Ascending aorta (tissue), 2 donors: Measurements from ENCODE around the gene NELFA. TPM values are rescaled to one million over a fixed set of nuclear protein-coding genes. Genes with fewer than 3 reads are reported as not detected.

Experiments
- DNase-seq, 2 donors: peaks; one replicate each; pipeline ENCODE4 v3.0.0-alpha.2; 2019; ENCODE audit warnings: low spot score in 2 of 2
- H3K27ac ChIP-seq, 2 donors: fragments of 200-600 bp; sonication (generic); one replicate each; pipeline ENCODE4 v1.5.1; 2016 to 2017; ENCODE audit warnings: mild to moderate bottlenecking in 1 of 2
- H3K27me3 ChIP-seq: fragments of 200-600 bp; sonication (generic); one replicate; pipeline ENCODE4 v1.5.1; 2017
- H3K36me3 ChIP-seq, 2 donors: fragments of 200-600 bp; sonication (generic); one replicate each; pipeline ENCODE4 v1.5.1; 2016
- H3K4me1 ChIP-seq, 2 donors: fragments of 200-600 bp; sonication (generic); one replicate each; pipeline ENCODE4 v1.5.1; 2016 to 2017; ENCODE audit warnings: mild to moderate bottlenecking in 1 of 2
- H3K4me3 ChIP-seq, 2 donors: fragments of 200-600 bp; sonication (generic); one replicate each; pipeline ENCODE4 v1.5.1; 2016 to 2017; ENCODE audit warnings: mild to moderate bottlenecking in 1 of 2
- H3K9me3 ChIP-seq, 2 donors: fragments of 200-600 bp; sonication (generic); one replicate each; pipeline ENCODE4 v1.5.1; 2016
- intact Hi-C: fragments of 100-400 bp; cut with DNase I; formaldehyde crosslinking; loops from one replicate; pipeline ENCODE4 v1.15.1; 2023
- total RNA-seq: library from RNA; depleted of rRNA; stranded (reverse); fragments of >200 nt; gene quantifications from one replicate; pipeline ENCODE4 v1.1.0, GENCODE V29; 2016
- TF ChIP-seq, protein P1 (sequence below), 3 experiments: fragments of 200-600 bp in 2 of 3; fragments of 450-650 bp in 1 of 3; sonication (generic) in 2 of 3; IDR thresholded peaks; one replicate each; pipeline ENCODE4 v1.5.1; 2016 to 2019; ENCODE audit warnings: antibody characterized with exemption in 3 of 3, mild to moderate bottlenecking in 1 of 3, moderate library complexity in 1 of 3

The NELFA gene
- total RNA-seq, 1 donor from 2014 or later: 11.9 TPM

- peak in 1 of 2 donors; percentile 58 for DNase-seq
- intact Hi-C loops: no loop called here
- H3K9me3 ChIP-seq: no peaks in the 10 kb centered on the region
- H3K36me3 ChIP-seq: peaks cover 76 to 99% of the 10 kb centered on the region in 2 donors
- H3K4me1 ChIP-seq: no peaks in the 10 kb centered on the region
- no peak overlapping the region for H3K27ac ChIP-seq
- H3K4me3 ChIP-seq: no peak overlapping the region
- no peaks in the 10 kb centered on the region for H3K27me3 ChIP-seq
- TF ChIP-seq, protein P1, sequence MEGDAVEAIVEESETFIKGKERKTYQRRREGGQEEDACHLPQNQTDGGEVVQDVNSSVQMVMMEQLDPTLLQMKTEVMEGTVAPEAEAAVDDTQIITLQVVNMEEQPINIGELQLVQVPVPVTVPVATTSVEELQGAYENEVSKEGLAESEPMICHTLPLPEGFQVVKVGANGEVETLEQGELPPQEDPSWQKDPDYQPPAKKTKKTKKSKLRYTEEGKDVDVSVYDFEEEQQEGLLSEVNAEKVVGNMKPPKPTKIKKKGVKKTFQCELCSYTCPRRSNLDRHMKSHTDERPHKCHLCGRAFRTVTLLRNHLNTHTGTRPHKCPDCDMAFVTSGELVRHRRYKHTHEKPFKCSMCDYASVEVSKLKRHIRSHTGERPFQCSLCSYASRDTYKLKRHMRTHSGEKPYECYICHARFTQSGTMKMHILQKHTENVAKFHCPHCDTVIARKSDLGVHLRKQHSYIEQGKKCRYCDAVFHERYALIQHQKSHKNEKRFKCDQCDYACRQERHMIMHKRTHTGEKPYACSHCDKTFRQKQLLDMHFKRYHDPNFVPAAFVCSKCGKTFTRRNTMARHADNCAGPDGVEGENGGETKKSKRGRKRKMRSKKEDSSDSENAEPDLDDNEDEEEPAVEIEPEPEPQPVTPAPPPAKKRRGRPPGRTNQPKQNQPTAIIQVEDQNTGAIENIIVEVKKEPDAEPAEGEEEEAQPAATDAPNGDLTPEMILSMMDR (IDR thresholded peaks at IDR 0.05): no peak
These were observed 22.8 kb downstream of the NELFA start for GRCh38 chr4:1985780-1986577.

DNA sequence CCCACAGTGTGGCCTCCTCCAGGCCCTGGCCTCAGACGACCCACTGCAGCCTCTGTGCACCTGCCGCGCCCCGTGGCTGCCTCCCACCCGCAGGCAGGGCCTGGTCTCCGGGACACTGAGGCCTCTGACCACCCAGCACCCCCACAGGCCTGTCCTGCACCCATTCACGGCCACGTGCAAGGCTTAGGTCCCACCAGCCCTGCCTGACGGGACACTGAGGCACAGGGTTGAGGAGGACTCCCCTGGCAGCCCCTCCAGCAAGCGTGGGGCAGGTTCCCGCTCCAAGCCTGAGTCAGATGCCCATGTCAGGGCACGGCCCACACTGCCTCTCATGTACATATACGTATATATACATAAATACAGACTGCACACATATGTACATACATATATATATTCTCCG, 23.5 kb downstream of the NELFA start:
- no peak overlapping the region for H3K27ac ChIP-seq
- DNase-seq: peak in 1 of 2 donors; percentile 43
- intact Hi-C loops: no loop called here
- no peaks in the 10 kb centered on the region for H3K27me3 ChIP-seq
- no peaks in the 10 kb centered on the region for H3K9me3 ChIP-seq
- H3K36me3 ChIP-seq: peaks cover 76 to 98% of the 10 kb centered on the region in 2 donors
- H3K4me1 ChIP-seq: no peaks in the 10 kb centered on the region
- TF ChIP-seq, protein P1 (IDR thresholded peaks at IDR 0.05): no peak
- H3K4me3 ChIP-seq: no peak overlapping the region

DNA sequence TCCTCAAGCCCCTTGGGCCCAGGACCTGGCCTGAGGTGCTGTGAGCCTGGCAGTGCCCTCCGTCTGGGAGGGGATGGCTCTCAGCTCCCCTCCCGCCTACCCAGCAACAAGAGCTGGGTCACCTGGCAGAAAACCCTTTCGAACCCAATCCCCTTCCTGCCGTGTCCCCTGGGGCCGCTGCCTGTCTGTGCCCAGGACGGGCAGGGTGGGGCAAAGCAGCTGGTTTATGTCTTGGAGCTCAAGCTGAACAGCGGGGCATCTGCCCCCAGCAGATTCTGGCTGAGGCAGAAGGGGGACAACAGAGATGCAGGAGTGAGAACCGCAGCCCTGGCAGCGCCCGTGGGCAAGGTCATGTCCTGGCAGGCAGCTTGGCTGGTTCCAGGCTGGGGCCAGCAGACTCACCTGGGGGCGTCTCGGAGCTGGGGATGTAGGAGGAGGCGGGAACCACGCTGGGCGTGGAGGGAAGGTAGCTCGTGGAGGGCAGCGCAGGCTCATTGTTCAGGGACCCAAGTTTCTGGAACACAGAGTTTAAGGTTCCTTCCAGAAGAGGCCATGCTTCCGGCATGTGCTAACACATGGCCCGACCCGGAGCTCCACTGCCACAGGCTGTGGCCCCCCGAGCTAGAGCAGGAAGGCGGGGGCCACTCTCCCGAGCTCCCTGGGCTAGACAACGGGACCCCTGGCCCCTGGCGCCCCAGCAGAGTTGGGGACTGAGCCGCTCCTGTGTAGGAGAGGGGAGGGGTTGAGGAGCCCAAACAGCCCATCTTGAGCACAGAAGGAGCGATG, 24.2 kb downstream of the NELFA start:
- Histone ChIP-seq H3K27ac (no peak overlapping the region), H3K36me3 (peaks cover 74 to 98% of the 10 kb centered on the region in 2 donors), H3K9me3 (no peaks in the 10 kb centered on the region), H3K4me1 (no peaks in the 10 kb centered on the region), H3K4me3 (no peak overlapping the region), H3K27me3 (no peaks in the 10 kb centered on the region)
- peak in 1 of 2 donors; percentile 56 for DNase-seq
- TF ChIP-seq, protein P1 (IDR thresholded peaks at IDR 0.05): no peak
- intact Hi-C loops: no loop called here

DNA sequence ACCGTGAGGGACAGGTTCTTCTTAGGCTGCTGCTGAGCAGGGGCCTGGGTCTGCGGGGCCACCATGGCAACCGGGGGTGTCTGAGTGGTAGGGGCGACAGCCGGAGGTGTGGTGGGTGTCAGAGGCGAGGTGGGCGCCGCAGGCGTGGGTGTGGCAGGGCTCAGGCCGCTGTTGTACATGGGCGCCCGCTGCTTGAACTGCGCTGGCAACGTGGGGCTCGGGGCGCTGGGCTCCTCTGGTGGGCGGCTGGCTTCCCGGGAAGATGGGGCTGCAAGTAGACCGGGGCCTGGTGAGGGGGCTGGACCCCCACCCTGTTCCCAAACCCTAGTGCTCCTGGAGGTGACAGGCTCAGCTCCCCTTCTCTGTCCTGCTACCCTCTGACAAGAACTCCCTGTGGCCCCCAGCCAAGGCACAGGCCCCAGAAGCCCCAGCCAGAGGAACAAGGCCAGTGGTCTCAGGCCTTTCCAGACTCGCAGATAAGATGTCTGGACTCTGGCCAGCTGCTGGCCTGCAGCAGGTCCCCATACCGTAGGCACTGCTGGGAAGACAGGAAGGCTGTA, 24.8 kb downstream of the NELFA start:
- intact Hi-C loops: no loop called here
- H3K27me3 ChIP-seq: no peaks in the 10 kb centered on the region
- H3K4me3 ChIP-seq: no peak overlapping the region
- peaks cover 72 to 98% of the 10 kb centered on the region in 2 donors for H3K36me3 ChIP-seq
- H3K4me1 ChIP-seq: no peaks in the 10 kb centered on the region
- no peaks in the 10 kb centered on the region for H3K9me3 ChIP-seq
- TF ChIP-seq, protein P1 (IDR thresholded peaks at IDR 0.05): no peak
- peak in 1 of 2 donors; percentile 64 for DNase-seq
- H3K27ac ChIP-seq: no peak overlapping the region

GRCh38 chr4:1983053-1983845, 25.5 kb downstream of the NELFA start:
- intact Hi-C loops: no loop called here
- H3K9me3 ChIP-seq: no peaks in the 10 kb centered on the region
- H3K36me3 ChIP-seq: peaks cover 72 to 98% of the 10 kb centered on the region in 2 donors
- no peak overlapping the region for H3K4me3 ChIP-seq
- peak in 1 of 2 donors; percentile 62 for DNase-seq
- no peaks in the 10 kb centered on the region for H3K27me3 ChIP-seq
- TF ChIP-seq, protein P1 (IDR thresholded peaks at IDR 0.05): no peak
- no peaks in the 10 kb centered on the region for H3K4me1 ChIP-seq
- no peak overlapping the region for H3K27ac ChIP-seq
